Stimulated activated CD4-positive, alpha-beta T cell treated with anti-CD3 and anti-CD28 coated beads, Interleukin-12 subunit alpha, Interleukin-12 subunit beta, amount 100 ng/mL, for 4 hours (primary cell): Measurements from ENCODE around the gene LDB2.
"Not testable (repeated sequence)": the region's sequence is repeated elsewhere in the genome, so short reads cannot be mapped to it uniquely, and the experiment has no call there.

Experiments used
- DNase-seq: peaks from one replicate; pipeline ENCODE4 v3.0.0-alpha.2; 2020

The LDB2 gene

GRCh38 chr4:16897991-16898827 lies at the start of gene LDB2:
LDB2 (minus strand) TSS chr4:16898645.
- no peak for DNase-seq

GRCh38 chr4:16942491-16942890 lies 44.0 kb upstream of the LDB2 start:
- no peak for DNase-seq

- no peak for DNase-seq
Observed at GRCh38 chr4:16939178-16939577, 40.7 kb upstream of the LDB2 start.

GRCh38 chr4:16938512-16939040 lies 40.1 kb upstream of the LDB2 start:
- DNase-seq = no peak

GRCh38 chr4:16931339-16932305 lies 33.2 kb upstream of the LDB2 start:
- no peak for DNase-seq

- no peak for DNase-seq
Observed at GRCh38 chr4:16926214-16926613, 27.8 kb upstream of the LDB2 start.

- not testable (repeated sequence) for DNase-seq
Observed at GRCh38 chr4:16918716-16919115, 20.3 kb upstream of the LDB2 start.

- DNase-seq = peak; percentile 66
Observed at GRCh38 chr4:16916719-16917337, 18.4 kb upstream of the LDB2 start.

GRCh38 chr4:16916031-16916430 lies 17.6 kb upstream of the LDB2 start:
- DNase-seq = no peak

- DNase-seq = no peak
Observed at GRCh38 chr4:16914208-16914607, 15.8 kb upstream of the LDB2 start.

- DNase-seq = no peak
Observed at GRCh38 chr4:16912896-16913295, 14.5 kb upstream of the LDB2 start.

GRCh38 chr4:16909281-16909680 lies 10.8 kb upstream of the LDB2 start:
- DNase-seq = no peak

GRCh38 chr4:16908377-16909021 lies 10.1 kb upstream of the LDB2 start:
- no peak for DNase-seq

GRCh38 chr4:16900325-16900724 lies 1.9 kb upstream of the LDB2 start:
- no peak for DNase-seq

- DNase-seq = no peak
Observed at GRCh38 chr4:16896881-16897750, 1.3 kb downstream of the LDB2 start.

- no peak for DNase-seq
Observed at GRCh38 chr4:16894406-16894805, 4.0 kb downstream of the LDB2 start.

GRCh38 chr4:16893141-16893651 lies 5.2 kb downstream of the LDB2 start:
- DNase-seq = no peak

- no peak for DNase-seq
Observed at GRCh38 chr4:16890651-16891050, 7.8 kb downstream of the LDB2 start.

GRCh38 chr4:16889945-16890344 lies 8.5 kb downstream of the LDB2 start:
- DNase-seq = no peak

- no peak for DNase-seq
Observed at GRCh38 chr4:16887887-16888286, 10.6 kb downstream of the LDB2 start.
